Measurements from ENCODE around the gene INPP4A. TPM values are rescaled to one million over a fixed set of nuclear protein-coding genes. Genes with fewer than 3 reads are reported as not detected.
"Not testable (repeated sequence)": the region's sequence is repeated elsewhere in the genome, so short reads cannot be mapped to it uniquely, and the experiment has no call there.

The INPP4A gene
- 12.5 TPM for polyA plus RNA-seq (ENCODE audit: insufficient read length)

- DNase-seq = peak; percentile 81
Observed at GRCh38 chr2:98444436-98445176, at the start of gene INPP4A. Gene INPP4A, plus strand, starts transcription at chr2:98444858. Its CDS starts 75,191 bp downstream, at chr2:98520049.

GRCh38 chr2:98395977-98396376 is 48.7 kb upstream of the INPP4A start:
- DNase-seq = no peak

GRCh38 chr2:98396745-98397355 is 47.8 kb upstream of the INPP4A start:
- no peak for DNase-seq

GRCh38 chr2:98399140-98399539 is 45.5 kb upstream of the INPP4A start:
- DNase-seq = no peak

- no peak for DNase-seq
Observed at GRCh38 chr2:98403878-98404277, 40.8 kb upstream of the INPP4A start.

- DNase-seq = no peak
Observed at GRCh38 chr2:98404556-98405250, 40.0 kb upstream of the INPP4A start.

GRCh38 chr2:98405301-98405700 is 39.4 kb upstream of the INPP4A start:
- DNase-seq = no peak

- no peak for DNase-seq
Observed at GRCh38 chr2:98408155-98408554, 36.5 kb upstream of the INPP4A start.

GRCh38 chr2:98412751-98413458 is 31.8 kb upstream of the INPP4A start:
- peak; percentile 40 for DNase-seq

GRCh38 chr2:98414246-98414645 is 30.4 kb upstream of the INPP4A start:
- not testable (repeated sequence) for DNase-seq

- not testable (repeated sequence) for DNase-seq
Observed at GRCh38 chr2:98415719-98416248, 28.9 kb upstream of the INPP4A start.

GRCh38 chr2:98416383-98417159 is 28.1 kb upstream of the INPP4A start:
- no peak for DNase-seq

- no peak for DNase-seq
Observed at GRCh38 chr2:98419544-98419943, 25.1 kb upstream of the INPP4A start.

- peak; percentile 2 for DNase-seq
Observed at GRCh38 chr2:98419977-98420725, 24.5 kb upstream of the INPP4A start.

- no peak for DNase-seq
Observed at GRCh38 chr2:98422449-98422848, 22.2 kb upstream of the INPP4A start.

- DNase-seq = no peak
Observed at GRCh38 chr2:98426771-98427170, 17.9 kb upstream of the INPP4A start.

- no peak for DNase-seq
Observed at GRCh38 chr2:98432145-98432544, 12.5 kb upstream of the INPP4A start.

GRCh38 chr2:98433363-98433964 is 11.2 kb upstream of the INPP4A start:
- no peak for DNase-seq

GRCh38 chr2:98434492-98434891 is 10.2 kb upstream of the INPP4A start:
- no peak for DNase-seq

GRCh38 chr2:98435670-98436069 is 9.0 kb upstream of the INPP4A start:
- not testable (repeated sequence) for DNase-seq

- no peak for DNase-seq
Observed at GRCh38 chr2:98436734-98437133, 7.9 kb upstream of the INPP4A start.
